ENCODE results near the gene NT5DC2.
A peak's percentile ranks its signal among the peaks of the same experiment; 100 is the strongest.

The NT5DC2 gene

DNA sequence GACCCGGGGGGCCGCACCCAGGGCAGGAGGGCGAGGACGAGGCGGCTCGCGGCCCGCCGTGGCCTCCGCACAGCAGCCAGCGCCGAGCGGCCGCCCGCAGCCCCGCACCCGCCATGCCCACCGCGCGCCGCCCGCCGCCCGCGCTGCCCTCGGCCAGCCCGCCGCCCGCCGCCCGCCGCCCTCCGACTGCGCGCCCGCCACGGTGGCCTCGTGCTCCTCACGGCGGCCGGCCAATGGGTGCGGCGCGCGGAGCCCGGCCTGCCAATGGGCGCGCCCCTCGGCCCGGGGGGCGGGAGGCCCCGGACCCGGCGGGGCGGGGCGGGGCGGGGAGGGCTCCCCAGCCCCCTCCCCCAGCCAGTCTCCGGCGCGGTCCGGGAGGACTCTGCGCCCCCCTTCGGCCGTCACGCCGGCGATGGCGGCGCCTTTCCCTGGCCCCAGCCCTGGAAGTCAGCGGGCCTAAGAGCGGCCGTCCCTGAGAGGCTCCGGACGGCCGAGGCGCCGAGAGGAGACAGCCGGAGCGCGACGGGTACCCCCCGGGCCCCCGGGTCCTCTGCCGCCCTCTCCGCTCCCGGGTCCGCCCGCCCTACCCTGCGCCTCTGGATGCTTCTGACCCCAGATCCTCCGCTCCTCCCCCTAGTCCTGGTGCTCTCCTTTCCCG, at the start of gene NT5DC2:
TSS of gene NT5DC2 (minus strand) at position 235 of the 658 bp plus-strand sequence. CDS start at position 115, 120 bp downstream.
- DNase-seq: peak; percentile 59

- DNase-seq: no peak
These were observed 40.7 kb upstream of the NT5DC2 start for GRCh38 chr3:52574056-52574965.

GRCh38 chr3:52572221-52572620, 38.6 kb upstream of the NT5DC2 start:
- DNase-seq: no peak

DNA sequence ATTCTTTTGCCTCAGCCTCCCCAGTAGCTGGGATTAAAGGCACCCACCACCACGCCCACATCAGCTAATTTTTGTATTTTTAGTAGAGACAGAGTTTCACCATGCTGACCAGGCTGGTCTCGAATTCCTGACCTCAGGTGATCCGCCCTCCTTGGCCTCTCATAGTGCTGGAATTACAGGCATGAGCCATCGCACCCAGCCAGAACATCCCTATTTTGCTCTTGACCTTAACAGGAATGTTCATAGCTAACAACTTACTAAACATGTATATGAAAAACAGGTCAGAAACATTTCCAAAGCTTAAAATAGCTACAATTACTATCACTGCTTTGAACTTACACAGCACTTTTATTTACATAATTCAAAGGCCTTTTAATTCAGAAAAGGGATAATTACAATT, 36.4 kb upstream of the NT5DC2 start:
- DNase-seq: no peak

DNA sequence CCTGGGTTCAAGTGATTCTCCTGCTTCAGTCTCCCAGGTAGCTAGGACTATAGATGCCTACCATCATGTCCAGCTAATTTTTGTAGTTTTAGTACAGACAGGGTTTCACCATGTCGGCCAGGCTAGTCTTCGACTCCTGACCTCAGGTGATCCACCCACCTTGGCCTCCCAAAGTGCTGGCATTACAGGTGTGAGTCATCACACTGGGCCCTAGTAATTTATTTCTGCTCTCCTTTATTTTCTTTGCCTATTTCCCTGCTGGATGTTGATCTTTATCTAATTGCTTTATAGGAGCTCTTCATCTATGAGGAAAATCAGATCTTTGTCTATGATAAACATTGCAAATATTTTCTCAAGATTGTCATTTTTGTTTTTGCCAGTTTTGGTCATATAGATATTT, 34.4 kb upstream of the NT5DC2 start:
- DNase-seq: no peak

GRCh38 chr3:52563984-52564383, 30.3 kb upstream of the NT5DC2 start:
- DNase-seq: no peak

DNA sequence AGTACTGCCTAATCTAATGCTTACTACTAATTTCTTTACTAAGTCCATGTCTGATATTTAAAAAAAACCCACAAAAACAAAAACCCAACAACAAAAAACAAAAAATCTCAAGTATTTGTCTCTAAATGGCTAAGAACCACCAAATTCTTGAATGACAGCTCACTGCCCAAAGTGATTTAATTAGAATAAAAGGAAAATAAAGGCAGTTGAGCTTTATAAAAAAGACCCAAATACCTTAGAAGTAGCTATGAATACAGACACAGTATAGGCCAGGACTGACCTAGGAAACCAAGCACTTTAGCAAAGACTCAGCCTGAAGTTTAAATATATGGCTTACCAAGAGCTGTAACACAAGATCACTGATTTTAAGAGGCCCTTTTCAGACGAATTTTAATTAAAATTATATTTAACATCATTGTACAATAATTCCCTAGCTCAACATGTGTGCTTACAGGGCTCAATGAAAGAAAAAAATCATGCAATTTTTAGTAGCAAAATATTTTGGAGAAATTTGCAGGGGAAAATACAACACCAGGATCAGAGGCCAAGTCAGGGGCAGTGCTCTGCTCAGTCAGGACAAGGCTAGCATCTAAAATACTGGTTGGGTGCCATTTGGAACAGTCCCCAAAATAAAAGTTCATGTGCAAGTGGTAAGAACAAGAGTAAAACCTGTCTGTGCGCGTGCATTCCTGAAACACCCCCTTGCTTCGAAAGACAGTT, 27.5 kb upstream of the NT5DC2 start:
- no peak for DNase-seq

- DNase-seq: no peak
These were observed 24.8 kb upstream of the NT5DC2 start for GRCh38 chr3:52558436-52558835.

DNA sequence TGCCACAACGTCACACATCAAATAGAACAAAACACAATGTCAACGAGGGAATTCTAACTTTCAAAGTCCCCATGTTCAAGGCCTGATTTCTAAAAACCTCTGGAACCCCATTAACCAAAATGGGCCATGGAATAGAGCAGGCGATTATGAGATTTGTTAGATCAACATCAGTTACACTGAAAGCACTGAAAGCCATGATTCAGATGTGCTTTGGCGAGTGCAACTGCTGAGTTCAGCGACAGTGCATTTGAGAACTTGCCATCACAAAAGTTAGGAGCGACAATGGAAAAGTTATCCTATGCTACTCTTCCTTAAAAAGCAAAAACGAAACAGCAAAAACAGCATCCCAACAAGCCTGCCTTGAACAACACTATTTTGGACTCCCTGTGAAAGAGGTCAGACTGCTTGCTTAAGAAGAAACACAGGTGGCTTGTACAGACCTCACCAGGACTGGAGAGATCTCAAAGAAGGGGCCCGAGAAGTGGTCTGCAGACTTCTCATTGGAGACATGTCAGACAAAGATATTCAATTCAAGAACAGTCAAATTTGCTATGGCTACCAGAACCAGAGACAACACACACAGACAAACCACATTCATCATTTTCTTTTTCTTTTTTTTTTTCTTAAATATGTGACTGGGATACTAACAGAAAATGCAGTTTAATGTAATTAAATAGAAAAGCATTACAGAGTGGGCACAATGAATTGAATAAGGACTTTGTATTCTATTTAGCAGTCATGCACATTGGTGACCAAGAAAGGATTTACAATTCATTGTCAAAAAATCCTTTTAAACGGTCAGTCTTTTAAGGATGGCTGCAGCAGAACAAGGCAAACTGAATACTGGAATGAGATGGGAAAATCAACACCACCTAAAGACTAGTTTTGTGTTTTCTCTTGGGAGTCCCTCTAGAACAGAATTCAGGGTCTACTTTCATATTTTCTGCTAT, 23.6 kb upstream of the NT5DC2 start:
- DNase-seq: no peak

DNA sequence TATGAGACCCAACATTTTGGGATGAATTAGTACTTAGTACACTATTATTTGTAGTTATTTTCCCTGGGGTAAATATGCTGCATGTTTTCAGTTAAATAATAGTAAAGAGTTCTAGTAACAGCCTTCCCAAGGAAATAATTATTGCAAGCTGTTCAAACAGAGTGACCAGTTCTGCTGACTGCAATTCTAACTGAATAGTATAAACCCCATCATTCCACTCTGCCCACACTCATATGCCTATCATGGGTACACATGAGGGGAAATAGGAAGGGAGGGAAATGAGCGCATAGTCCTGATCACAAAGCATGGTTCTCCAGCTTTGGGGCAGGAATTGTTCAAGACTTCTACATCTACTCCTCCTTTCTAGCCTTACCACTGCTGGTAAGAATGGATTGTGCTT, 21.4 kb upstream of the NT5DC2 start:
- DNase-seq: no peak

GRCh38 chr3:52554026-52554755, 20.5 kb upstream of the NT5DC2 start:
- no peak for DNase-seq

DNA sequence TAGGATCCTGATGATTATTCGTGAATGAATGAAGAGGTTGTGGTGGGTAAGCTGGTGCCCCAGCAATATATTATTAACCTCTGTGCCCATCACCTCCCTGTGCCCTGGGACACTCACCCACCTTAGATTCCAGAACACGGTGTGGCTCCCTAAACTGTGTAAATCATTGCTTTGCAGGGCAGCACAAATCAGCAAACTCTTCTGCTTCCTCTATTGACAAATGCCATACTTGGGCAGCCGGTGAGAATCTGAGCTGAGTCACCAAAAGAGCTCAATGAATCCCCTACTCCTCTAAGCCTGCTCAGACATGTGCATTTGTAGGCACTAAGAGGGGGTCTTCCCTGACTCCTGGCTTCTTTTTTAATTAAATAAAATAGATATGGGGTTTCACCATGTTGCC, 18.4 kb upstream of the NT5DC2 start:
- no peak for DNase-seq

DNA sequence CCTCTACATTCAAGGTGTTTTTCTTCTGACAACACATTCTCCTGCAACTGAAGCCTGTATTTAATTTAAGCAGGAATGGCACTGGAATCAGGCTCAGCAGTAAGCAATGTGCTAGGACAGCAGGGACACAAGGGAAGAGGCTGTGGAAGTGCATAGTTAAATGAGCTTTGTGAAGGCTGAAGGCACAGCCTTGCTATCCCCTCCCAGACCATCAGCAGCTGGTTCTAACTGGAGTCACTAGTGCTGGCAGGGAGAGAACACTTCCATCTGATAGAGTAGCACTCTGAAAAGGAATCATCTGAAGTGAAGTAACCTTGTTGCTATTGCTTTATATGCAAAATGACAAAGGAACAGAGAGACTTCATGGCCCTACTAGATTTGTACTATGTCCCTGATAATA, 17.5 kb upstream of the NT5DC2 start:
- no peak for DNase-seq

DNA sequence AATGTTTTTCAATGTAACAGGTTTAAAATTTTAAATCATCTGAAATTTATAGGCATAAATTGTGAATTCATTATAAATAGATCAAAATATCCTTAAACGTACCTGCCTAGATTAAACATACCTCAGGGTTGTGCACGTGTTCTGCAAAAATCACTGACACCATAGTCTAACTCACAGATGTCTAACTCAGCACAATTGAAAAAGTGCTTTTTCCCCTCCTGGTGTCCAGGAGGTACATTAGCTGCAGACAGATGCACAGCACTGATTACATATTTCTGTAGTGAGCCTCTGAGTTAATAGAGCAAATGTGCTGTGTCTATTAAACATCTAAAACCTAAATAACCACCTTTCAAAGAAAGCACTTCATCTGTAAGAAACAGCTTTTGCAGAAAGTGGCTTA, 13.5 kb upstream of the NT5DC2 start:
- no peak for DNase-seq

GRCh38 chr3:52546111-52546901, 12.6 kb upstream of the NT5DC2 start:
- no peak for DNase-seq

GRCh38 chr3:52544937-52545336, 11.3 kb upstream of the NT5DC2 start:
- DNase-seq: no peak

DNA sequence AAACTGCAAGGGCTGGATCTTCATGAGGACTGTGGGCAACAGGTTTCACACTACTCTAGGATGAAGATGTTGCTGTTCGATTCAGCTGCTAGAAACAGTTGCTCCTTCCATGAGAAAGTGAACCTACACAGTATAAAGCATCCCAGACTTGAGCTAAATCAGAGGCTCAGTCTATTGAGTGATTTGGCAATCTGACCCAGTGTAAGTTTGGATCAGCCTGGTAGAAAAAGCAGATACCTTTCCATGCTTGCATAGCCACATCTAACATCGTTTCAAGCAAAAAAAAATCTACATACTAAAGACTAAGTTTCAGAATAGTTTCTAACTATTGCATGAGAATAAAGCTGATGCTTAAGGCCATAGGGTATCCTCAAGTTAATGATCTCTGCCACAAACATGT, 7.4 kb upstream of the NT5DC2 start:
- DNase-seq: no peak

- no peak for DNase-seq
These were observed 5.5 kb upstream of the NT5DC2 start for GRCh38 chr3:52539010-52539653.

DNA sequence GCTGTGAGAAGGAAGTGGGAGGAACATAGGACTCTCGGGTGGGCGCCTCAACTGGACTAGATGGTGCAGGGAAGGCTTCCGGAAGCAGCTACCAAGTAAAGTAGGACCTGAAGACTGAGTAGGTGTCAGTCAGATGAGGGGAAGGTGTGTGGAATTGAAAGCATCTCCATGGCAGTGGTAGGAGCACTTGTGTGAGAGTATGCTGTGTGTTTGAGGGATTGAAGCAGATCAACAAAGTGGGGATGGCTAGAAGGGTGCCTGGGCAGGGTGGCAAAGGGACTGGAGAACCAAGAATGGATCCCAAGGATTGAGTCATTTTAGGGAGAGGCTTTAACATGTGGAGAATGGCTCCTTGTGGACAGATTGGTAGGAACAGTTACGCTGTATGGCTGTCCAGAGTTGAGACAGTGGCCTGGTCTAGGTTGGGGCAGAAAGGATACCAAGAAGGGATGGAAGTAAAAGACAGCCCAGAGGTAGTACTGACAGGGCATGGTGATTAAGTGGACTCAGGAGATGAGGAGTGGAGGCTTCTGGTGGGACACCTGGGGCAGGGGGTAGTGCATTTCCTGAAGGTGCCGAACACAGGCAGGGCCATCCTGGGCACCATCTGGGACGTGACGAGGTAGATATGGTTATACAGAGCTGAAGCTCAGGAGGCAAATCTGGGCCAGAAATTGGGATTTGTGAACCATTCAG, 4.2 kb upstream of the NT5DC2 start:
- no peak for DNase-seq

DNA sequence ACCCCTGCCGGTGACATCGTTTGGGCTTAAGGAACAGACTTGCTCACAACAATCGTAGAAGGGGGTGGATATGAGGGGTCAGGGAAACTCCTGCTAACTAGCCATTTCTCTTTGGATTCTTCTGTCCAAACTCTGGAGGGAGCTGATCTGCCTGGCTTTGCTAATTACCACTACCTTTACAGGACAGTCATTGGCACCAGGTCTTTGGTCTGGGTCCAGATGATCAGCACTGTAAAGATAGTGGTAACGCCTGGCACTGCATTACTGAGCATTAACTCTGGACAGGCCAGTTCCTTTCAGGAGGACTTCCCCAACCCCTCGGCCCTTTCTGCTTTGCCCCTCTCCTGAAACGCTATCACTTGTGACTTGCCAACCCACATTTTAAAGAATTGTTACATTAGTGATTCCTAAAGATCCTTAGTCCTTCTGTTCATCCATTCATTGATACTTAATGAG, 3.5 kb upstream of the NT5DC2 start:
- no peak for DNase-seq

Measured in stimulated activated CD4-positive, alpha-beta T cell treated with anti-CD3 and anti-CD28 coated beads, Interleukin-4, amount 100 ng/mL, for 24 hours (primary cell).